M059J (cell line): ENCODE results near the gene FOSL2. TPM values are rescaled to one million over a fixed set of nuclear protein-coding genes. Genes with fewer than 3 reads are reported as not detected.
"Not testable (repeated sequence)": the region's sequence is repeated elsewhere in the genome, so short reads cannot be mapped to it uniquely, and the experiment has no call there.

ENCODE experiments used
- DNase-seq: peaks from one replicate; pipeline ENCODE4 v3.0.0-alpha.2; 2012; ENCODE audit warnings: low read depth
- total RNA-seq: library from RNA; depleted of rRNA; stranded (reverse); fragments of >200 nt; shearing (Covaris generic); gene quantifications from 2 replicates; pipeline ENCODE4 v1.2.3, GENCODE V29; 2014

The FOSL2 gene
- total RNA-seq, 1 experiment from 2014 or later = 75.2 TPM

- DNase-seq = peak; percentile 26
These were observed 35.6 kb upstream of the FOSL2 start for GRCh38 chr2:28357055-28357454.

GRCh38 chr2:28357948-28358667 is 34.5 kb upstream of the FOSL2 start:
- DNase-seq = no peak

GRCh38 chr2:28358668-28359201 is 33.9 kb upstream of the FOSL2 start:
- no peak for DNase-seq

GRCh38 chr2:28359222-28360057 is 33.2 kb upstream of the FOSL2 start:
- peak; percentile 91 for DNase-seq

GRCh38 chr2:28360058-28360717 is 32.5 kb upstream of the FOSL2 start:
- no peak for DNase-seq

GRCh38 chr2:28360718-28361293 is 31.9 kb upstream of the FOSL2 start:
- peak; percentile 94 for DNase-seq

GRCh38 chr2:28361991-28362710 is 30.5 kb upstream of the FOSL2 start:
- no peak for DNase-seq

- DNase-seq = no peak
These were observed 29.6 kb upstream of the FOSL2 start for GRCh38 chr2:28362991-28363521.

- DNase-seq = no peak
These were observed 28.9 kb upstream of the FOSL2 start for GRCh38 chr2:28363686-28364280.

- peak; percentile 66 for DNase-seq
These were observed 28.0 kb upstream of the FOSL2 start for GRCh38 chr2:28364610-28365009.

- DNase-seq = no peak
These were observed 27.5 kb upstream of the FOSL2 start for GRCh38 chr2:28365158-28365557.

- DNase-seq = no peak
These were observed 26.5 kb upstream of the FOSL2 start for GRCh38 chr2:28366149-28366495.

GRCh38 chr2:28366496-28367282 is 26.0 kb upstream of the FOSL2 start:
- peak; percentile 71 for DNase-seq

GRCh38 chr2:28367667-28368356 is 24.8 kb upstream of the FOSL2 start:
- DNase-seq = no peak

- no peak for DNase-seq
These were observed 24.3 kb upstream of the FOSL2 start for GRCh38 chr2:28368357-28368798.

- DNase-seq = no peak
These were observed 23.3 kb upstream of the FOSL2 start for GRCh38 chr2:28369358-28369757.

GRCh38 chr2:28370354-28370753 is 22.3 kb upstream of the FOSL2 start:
- peak; percentile 59 for DNase-seq

GRCh38 chr2:28371728-28372127 is 20.9 kb upstream of the FOSL2 start:
- DNase-seq = not testable (repeated sequence)

- DNase-seq = no peak
These were observed 18.8 kb upstream of the FOSL2 start for GRCh38 chr2:28373854-28374253.
